ENCODE data around the gene IPO13.

IPO13 gene

GRCh38 chr1:43952731-43953346, 6.1 kb downstream of the IPO13 start:
- no peak for DNase-seq (ENCODE audit: low spot score)

- no peak for DNase-seq (ENCODE audit: low spot score)
Observed at GRCh38 chr1:43953361-43953760, 6.6 kb downstream of the IPO13 start.

- no peak for DNase-seq (ENCODE audit: low spot score)
Observed at GRCh38 chr1:43954036-43954435, 7.3 kb downstream of the IPO13 start.

GRCh38 chr1:43956234-43956633, 9.5 kb downstream of the IPO13 start:
- DNase-seq (ENCODE audit: low spot score), result no peak

GRCh38 chr1:43957407-43958040, 10.8 kb downstream of the IPO13 start:
- DNase-seq (ENCODE audit: low spot score), result no peak

- DNase-seq (ENCODE audit: low spot score), result no peak
Observed at GRCh38 chr1:43958351-43959255, 11.9 kb downstream of the IPO13 start.

- no peak for DNase-seq (ENCODE audit: low spot score)
Observed at GRCh38 chr1:43960798-43961197, 14.0 kb downstream of the IPO13 start.

GRCh38 chr1:43961692-43962091, 14.9 kb downstream of the IPO13 start:
- DNase-seq (ENCODE audit: low spot score), result no peak

- DNase-seq (ENCODE audit: low spot score), result no peak
Observed at GRCh38 chr1:43962324-43962723, 15.6 kb downstream of the IPO13 start.

GRCh38 chr1:43963006-43963405, 16.3 kb downstream of the IPO13 start:
- no peak for DNase-seq (ENCODE audit: low spot score)

GRCh38 chr1:43963890-43964289, 17.1 kb downstream of the IPO13 start:
- no peak for DNase-seq (ENCODE audit: low spot score)

GRCh38 chr1:43965316-43965715, 18.6 kb downstream of the IPO13 start:
- DNase-seq (ENCODE audit: low spot score), result no peak

GRCh38 chr1:43968348-43968948, 21.7 kb downstream of the IPO13 start:
- peak; percentile 48 for DNase-seq (ENCODE audit: low spot score)

GRCh38 chr1:43969416-43969745, 22.6 kb downstream of the IPO13 start:
- DNase-seq (ENCODE audit: low spot score), result no peak

- DNase-seq (ENCODE audit: low spot score), result peak; percentile 98
Observed at GRCh38 chr1:43969746-43970466, 23.2 kb downstream of the IPO13 start, which contains the start of gene DPH2. TSS of gene DPH2 (plus strand) at chr1:43970010. CDS start at chr1:43970176, 166 bp downstream.

- peak; percentile 18 for DNase-seq (ENCODE audit: low spot score)
Observed at GRCh38 chr1:43970502-43970901, 23.8 kb downstream of the IPO13 start.

GRCh38 chr1:43970911-43971310, 24.2 kb downstream of the IPO13 start:
- no peak for DNase-seq (ENCODE audit: low spot score)

- DNase-seq (ENCODE audit: low spot score), result no peak
Observed at GRCh38 chr1:43971336-43971980, 24.7 kb downstream of the IPO13 start.

- DNase-seq (ENCODE audit: low spot score), result no peak
Observed at GRCh38 chr1:43973981-43974442, 27.3 kb downstream of the IPO13 start.

GRCh38 chr1:43974443-43975248, 27.9 kb downstream of the IPO13 start, which contains the start of gene ATP6V0B:
TSS of gene ATP6V0B (plus strand) at chr1:43974960. CDS start at chr1:43975041, 81 bp downstream.
- DNase-seq (ENCODE audit: low spot score), result peak; percentile 94
